CD8-positive, alpha-beta memory T cell (primary cell): ENCODE measurements around the gene LPCAT4. TPM values are rescaled to one million over a fixed set of nuclear protein-coding genes. Genes with fewer than 3 reads are reported as not detected.
A peak's percentile ranks its signal among the peaks of the same experiment; 100 is the strongest.

Source experiments
- CTCF ChIA-PET: fragments of 350-600 bp; sonication (Branson Sonifier 250); formaldehyde crosslinking; loops from one replicate; lab custom pipeline; 2021; ENCODE audit warnings: antibody characterized with exemption; lab: Charles Lee
- POLR2A ChIA-PET: fragments of 350-600 bp; sonication (Branson Sonifier 250); formaldehyde crosslinking; loops from one replicate; lab custom pipeline; 2021; ENCODE audit warnings: antibody characterized with exemption; lab: Charles Lee
- DNase-seq, 5 donors: peaks; one replicate each; pipeline versions ENCODE4 v3.0.0 to v3.0.0-alpha.2; 2020 to 2022; ENCODE audit warnings: mixed read lengths in 1 of 5
- H3K27ac ChIP-seq: one replicate; pipeline ENCODE4 v1.7.0; 2013; ENCODE audit warnings: low read depth, mild to moderate bottlenecking, low read length, moderate library complexity
- H3K27me3 ChIP-seq: 2 replicates; pipeline ENCODE4 v1.7.0; 2013; ENCODE audit warnings: low read length, mild to moderate bottlenecking; ENCODE audit not compliant: insufficient read depth, poor library complexity, severe bottlenecking
- H3K36me3 ChIP-seq: 2 replicates; pipeline ENCODE4 v1.7.0; 2013; ENCODE audit warnings: mild to moderate bottlenecking, low read length, moderate library complexity; ENCODE audit not compliant: insufficient read depth
- H3K4me1 ChIP-seq: 2 replicates; pipeline ENCODE4 v1.7.0; 2013; ENCODE audit warnings: mild to moderate bottlenecking, low read length, moderate library complexity; ENCODE audit not compliant: insufficient read depth
- H3K4me3 ChIP-seq: 2 replicates; pipeline ENCODE4 v1.7.0; 2013; ENCODE audit warnings: mild to moderate bottlenecking, low read length
- H3K9me3 ChIP-seq: 2 replicates; pipeline ENCODE4 v1.7.0; 2013; ENCODE audit warnings: mild to moderate bottlenecking, low read length
- H3K27ac Mint-ChIP-seq, 8 donors: one replicate each; pipeline ENCODE4 v1.8.0; 2020 to 2021; ENCODE audit warnings: mixed read lengths in 8 of 8, mild to moderate bottlenecking in 6 of 8, inconsistent platforms in 3 of 8, moderate library complexity in 3 of 8
- H3K27me3 Mint-ChIP-seq, 2 donors: one replicate each; pipeline ENCODE4 v1.8.0; 2020 to 2021; ENCODE audit warnings: mixed read lengths in 2 of 2, mild to moderate bottlenecking in 1 of 2, moderate library complexity in 1 of 2
- H3K36me3 Mint-ChIP-seq, 3 donors: one replicate each; pipeline ENCODE4 v1.8.0; 2020 to 2021; ENCODE audit warnings: mixed read lengths in 3 of 3, inconsistent platforms in 1 of 3, mild to moderate bottlenecking in 1 of 3
- H3K4me1 Mint-ChIP-seq, 3 donors: one replicate each; pipeline ENCODE4 v1.8.0; 2020 to 2021; ENCODE audit warnings: mixed read lengths in 3 of 3, inconsistent platforms in 1 of 3, mild to moderate bottlenecking in 1 of 3
- H3K4me3 Mint-ChIP-seq, 7 donors: one replicate each; pipeline ENCODE4 v1.8.0; 2020 to 2021; ENCODE audit warnings: mixed read lengths in 7 of 7, mild to moderate bottlenecking in 6 of 7, moderate library complexity in 4 of 7, inconsistent platforms in 2 of 7
- H3K9me3 Mint-ChIP-seq, 5 donors: one replicate each; pipeline ENCODE4 v1.8.0; 2020 to 2022; ENCODE audit warnings: mixed read lengths in 5 of 5, mild to moderate bottlenecking in 3 of 5, moderate library complexity in 2 of 5, inconsistent platforms in 1 of 5
- polyA plus RNA-seq: library from polyadenylated mRNA; unstranded; fragments of 300-500 nt; fragmentation: Illumina TruSeq; gene quantifications from one replicate; pipeline ENCODE4 v1.2.3, GENCODE V29; 2021
- total RNA-seq, 2 experiments: library from RNA; stranded (reverse); gene quantifications; one replicate each; pipeline ENCODE4 v1.2.3, GENCODE V29; 2021

Gene LPCAT4
- total and polyA plus RNA-seq, 3 experiments from 2014 or later = 17.4 to 57.4 (median 49.5) TPM

- ChIA-PET CTCF (interaction anchor here (1.3 to 1.9 kb wide), 2 partner anchors 8 to 33 kb away, joined by 3 to 10 read pairs; partner anchors contain the start of gene LPCAT4), POLR2A (no interaction called here)
- Mint-ChIP-seq H3K27me3 (peaks cover 0 to 3% of the 10 kb centered on the region in 2 donors), H3K4me1 (peaks cover 59 to 83% (median 73%) of the 10 kb centered on the region in 3 donors), H3K9me3 (no peaks in the 10 kb centered on the region), H3K27ac (peak overlapping the region; percentile 54 to 99 (median 92)), H3K36me3 (peaks cover 0 to 15% (median 0%) of the 10 kb centered on the region in 3 donors), H3K4me3 (peak overlapping the region; percentile 87 to 100 (median 97))
- H3K4me1 ChIP-seq = peaks cover 74% of the 10 kb centered on the region
- no peak overlapping the region for H3K27ac ChIP-seq
- DNase-seq = no peak
- no peaks in the 10 kb centered on the region for H3K27me3 ChIP-seq
- no peaks in the 10 kb centered on the region for H3K9me3 ChIP-seq
- H3K4me3 ChIP-seq = peak overlapping the region; percentile 89
- peaks cover under 1% of the 10 kb centered on the region for H3K36me3 ChIP-seq
Observed at GRCh38 chr15:34334672-34335071, 32.3 kb downstream of the LPCAT4 start.

GRCh38 chr15:34332553-34333120 is 34.4 kb downstream of the LPCAT4 start:
- Mint-ChIP-seq H3K36me3 (peaks cover 0 to 7% (median 3%) of the 10 kb centered on the region in 3 donors), H3K4me3 (peak overlapping the region in 3 of 7 donors; percentile 1 to 39 (median 2)), H3K9me3 (no peaks in the 10 kb centered on the region), H3K27me3 (peaks cover 0 to 3% of the 10 kb centered on the region in 2 donors), H3K27ac (peak overlapping the region in 7 of 8 donors; percentile 22 to 96 (median 43)), H3K4me1 (peaks cover 70 to 93% (median 87%) of the 10 kb centered on the region in 3 donors)
- H3K27ac ChIP-seq = no peak overlapping the region
- ChIA-PET POLR2A (no interaction called here), CTCF (interaction anchor here (1.0 to 1.9 kb wide), 3 partner anchors 10 to 35 kb away, joined by 3 to 10 read pairs (median 4); partner anchors contain the start of genes LPCAT4, NOP10 and NUTM1)
- no peak overlapping the region for H3K4me3 ChIP-seq
- H3K36me3 ChIP-seq = no peaks in the 10 kb centered on the region
- H3K9me3 ChIP-seq = no peaks in the 10 kb centered on the region
- no peaks in the 10 kb centered on the region for H3K27me3 ChIP-seq
- DNase-seq = no peak
- peaks cover 82% of the 10 kb centered on the region for H3K4me1 ChIP-seq

- DNase-seq = peak in 2 of 5 donors; percentile 55 to 62
- no peaks in the 10 kb centered on the region for H3K27me3 ChIP-seq
- peaks cover 80% of the 10 kb centered on the region for H3K4me1 ChIP-seq
- no peaks in the 10 kb centered on the region for H3K27me3 Mint-ChIP-seq
- peaks cover 0 to 3% (median 3%) of the 10 kb centered on the region in 3 donors for H3K36me3 Mint-ChIP-seq
- H3K27ac Mint-ChIP-seq = peak overlapping the region in 7 of 8 donors; percentile 30 to 96 (median 47)
- ChIA-PET POLR2A (no interaction called here), CTCF (interaction anchor here (1.9 kb wide), 1 partner anchor 11 kb away, joined by 6 read pairs; the partner anchor contains the start of genes NOP10 and NUTM1)
- peaks cover 66 to 89% (median 89%) of the 10 kb centered on the region in 3 donors for H3K4me1 Mint-ChIP-seq
- H3K9me3 Mint-ChIP-seq = no peaks in the 10 kb centered on the region
- H3K4me3 Mint-ChIP-seq = peak overlapping the region in 6 of 7 donors; percentile 1 to 49 (median 6)
- H3K27ac ChIP-seq = no peak overlapping the region
- peak overlapping the region; percentile 28 for H3K4me3 ChIP-seq
- no peaks in the 10 kb centered on the region for H3K9me3 ChIP-seq
- no peaks in the 10 kb centered on the region for H3K36me3 ChIP-seq
Observed at GRCh38 chr15:34331809-34332208, 35.2 kb downstream of the LPCAT4 start.

DNA sequence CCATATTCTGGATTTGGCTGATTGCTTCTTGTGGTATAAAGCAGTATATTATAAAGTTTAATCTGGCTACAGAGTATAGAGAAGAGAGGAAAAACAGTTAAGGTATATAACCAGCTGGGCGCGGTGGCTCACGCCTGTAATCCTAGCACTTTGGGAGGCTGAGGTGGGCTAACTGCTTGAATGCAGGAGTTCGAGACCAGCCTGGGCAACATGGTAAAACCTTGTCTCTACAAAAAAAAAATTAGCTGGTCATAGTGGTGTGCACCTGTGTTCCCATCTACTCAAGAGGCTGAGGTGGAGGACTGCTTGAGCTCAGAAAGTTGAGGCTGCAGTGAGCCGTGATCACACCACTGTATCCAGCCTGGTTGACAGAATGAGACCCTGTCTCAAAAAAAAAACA is 36.7 kb downstream of the LPCAT4 start:
- no peaks in the 10 kb centered on the region for H3K27me3 Mint-ChIP-seq
- H3K27ac ChIP-seq = no peak overlapping the region
- DNase-seq = no peak

GRCh38 chr15:34329006-34329405 is 38.0 kb downstream of the LPCAT4 start:
- DNase-seq = no peak
- Mint-ChIP-seq H3K9me3 (no peaks in the 10 kb centered on the region), H3K27me3 (no peaks in the 10 kb centered on the region), H3K27ac (peak overlapping the region in 7 of 8 donors; percentile 15 to 76 (median 60)), H3K4me1 (peaks cover 49 to 82% (median 79%) of the 10 kb centered on the region in 3 donors), H3K36me3 (peaks cover 0 to 3% (median 0%) of the 10 kb centered on the region in 3 donors), H3K4me3 (peak overlapping the region; percentile 24 to 51 (median 37))
- Histone ChIP-seq H3K27me3 (no peaks in the 10 kb centered on the region), H3K9me3 (no peaks in the 10 kb centered on the region), H3K4me1 (peaks cover 65% of the 10 kb centered on the region), H3K4me3 (no peak overlapping the region), H3K27ac (no peak overlapping the region), H3K36me3 (no peaks in the 10 kb centered on the region)
- POLR2A ChIA-PET = interaction anchor here (1.2 to 2.7 kb wide), 3 partner anchors 8 to 37 kb away, joined by 4 to 21 read pairs (median 13); partner anchors contain the start of genes LPCAT4 and SLC12A6
- CTCF ChIA-PET = interaction anchor here (1.2 to 4.4 kb wide), 7 partner anchors 9 to 87 kb away, joined by 3 to 28 read pairs (median 6); partner anchors contain the start of genes LPCAT4, NOP10, NUTM1 and SLC12A6

More for the DNA sequence above, 36.7 kb downstream of the LPCAT4 start:
- Mint-ChIP-seq H3K9me3 (no peaks in the 10 kb centered on the region), H3K36me3 (peaks cover 0 to 3% (median 0%) of the 10 kb centered on the region in 3 donors), H3K4me1 (peaks cover 59 to 89% (median 87%) of the 10 kb centered on the region in 3 donors), H3K4me3 (no peak overlapping the region), H3K27ac (peak overlapping the region in 7 of 8 donors; percentile 0 to 61 (median 36))
- ChIA-PET CTCF (interaction anchor here (1.2 to 4.4 kb wide), 4 partner anchors 13 to 37 kb away, joined by 3 to 28 read pairs (median 6); partner anchors contain the start of genes LPCAT4, NOP10 and NUTM1), POLR2A (no interaction called here)
- Histone ChIP-seq H3K4me1 (peaks cover 70% of the 10 kb centered on the region), H3K36me3 (no peaks in the 10 kb centered on the region), H3K9me3 (no peaks in the 10 kb centered on the region), H3K27me3 (no peaks in the 10 kb centered on the region), H3K4me3 (no peak overlapping the region)

DNA sequence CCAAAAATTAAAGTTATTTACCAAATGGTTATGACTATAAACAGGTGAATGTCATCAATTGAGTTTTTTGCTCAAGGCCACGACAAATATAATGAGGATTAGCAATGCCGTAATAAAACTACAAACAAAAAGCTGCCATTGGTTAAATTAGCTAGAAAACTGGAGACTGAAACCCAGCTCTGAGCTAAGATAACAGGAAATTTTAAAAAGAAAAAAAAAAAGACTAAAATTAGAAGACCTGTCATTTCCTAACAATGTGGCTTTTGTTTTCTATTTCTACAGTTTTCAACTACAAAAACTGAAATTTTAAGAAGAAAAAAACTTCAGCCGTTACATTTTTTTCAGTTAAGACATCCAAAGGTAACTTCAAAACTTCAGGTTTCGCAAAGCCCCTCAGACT is 39.1 kb downstream of the LPCAT4 start:
- Mint-ChIP-seq H3K27me3 (no peaks in the 10 kb centered on the region), H3K4me3 (peak overlapping the region in 3 of 7 donors; percentile 7 to 51 (median 49)), H3K4me1 (peaks cover 44 to 72% (median 71%) of the 10 kb centered on the region in 3 donors), H3K9me3 (no peaks in the 10 kb centered on the region), H3K36me3 (peaks cover 0 to 4% (median 0%) of the 10 kb centered on the region in 3 donors), H3K27ac (peak overlapping the region in 5 of 8 donors; percentile 11 to 59 (median 40))
- no peak for DNase-seq
- CTCF ChIA-PET = interaction anchor here (0.9 to 4.4 kb wide), 8 partner anchors 8 to 256 kb away, joined by 3 to 28 read pairs (median 4); partner anchors contain the start of genes GOLGA8B, LPCAT4, NOP10 and NUTM1
- Histone ChIP-seq H3K27ac (no peak overlapping the region), H3K27me3 (no peaks in the 10 kb centered on the region), H3K9me3 (no peaks in the 10 kb centered on the region), H3K4me1 (peaks cover 54% of the 10 kb centered on the region), H3K36me3 (no peaks in the 10 kb centered on the region), H3K4me3 (peak overlapping the region; percentile 18)
- POLR2A ChIA-PET = interaction anchor here (0.6 to 2.7 kb wide), 7 partner anchors 7 to 226 kb away, joined by 3 to 21 read pairs (median 3); partner anchors contain the start of genes LPCAT4 and SLC12A6

GRCh38 chr15:34325368-34325767 is 41.6 kb downstream of the LPCAT4 start:
- Mint-ChIP-seq H3K4me3 (no peak overlapping the region), H3K27ac (peak overlapping the region in 1 of 8 donors; percentile 19), H3K36me3 (peaks cover 0 to 4% (median 2%) of the 10 kb centered on the region in 3 donors), H3K9me3 (no peaks in the 10 kb centered on the region), H3K4me1 (peaks cover 30 to 56% (median 55%) of the 10 kb centered on the region in 3 donors), H3K27me3 (no peaks in the 10 kb centered on the region)
- Histone ChIP-seq H3K9me3 (no peaks in the 10 kb centered on the region), H3K36me3 (no peaks in the 10 kb centered on the region), H3K4me1 (peaks cover 32% of the 10 kb centered on the region), H3K27me3 (no peaks in the 10 kb centered on the region), H3K4me3 (no peak overlapping the region), H3K27ac (no peak overlapping the region)
- ChIA-PET POLR2A (no interaction called here), CTCF (interaction anchor here (1.1 to 1.2 kb wide), 3 partner anchors 21 to 84 kb away, joined by 3 to 6 read pairs (median 4); partner anchors contain the start of gene LPCAT4)
- DNase-seq = no peak
